K562 (cell line): ENCODE data around the gene GJA9. TPM values are rescaled to one million over a fixed set of nuclear protein-coding genes. Genes with fewer than 3 reads are reported as not detected.

ENCODE experiments used
- ATAC-seq: fragments of 200-7000 bp; cut with Tn5 transposase; 3 replicates; pipeline ENCODE4 v1.9.1; 2020; ENCODE audit warnings: moderate library complexity
- BruUV-seq: library from RNA; stranded (reverse); fragments of 400-500 nt; replicated peaks from 2 replicates; lab custom pipeline; 2021; lab: Mats Ljungman, UMichigan
- CTCF ChIA-PET: fragments of 300-600 bp; formaldehyde crosslinking; extraction: SDS; loops from one replicate; lab custom pipeline; 2021; ENCODE audit warnings: low intra/inter-chr PET ratio; lab: Yijun Ruan, JAX
- POLR2A ChIA-PET: fragments of 300-600, 350-650 bp; sonication (Branson Sonifier 250); formaldehyde crosslinking; extraction: SDS; loops from one replicate; lab custom pipeline; 2021; ENCODE audit warnings: antibody characterized with exemption, inconsistent platforms; lab: Yijun Ruan, JAX
- DNase-seq, 4 experiments: peaks; one replicate each; pipeline versions ENCODE4 v3.0.0 to v3.0.0-alpha.2; 2011 to 2018; ENCODE audit warnings: low spot score in 3 of 4, mixed read lengths in 3 of 4; ENCODE audit errors: extremely low read depth in 1 of 4
- FAIRE-seq: peaks from 2 replicates; lab custom pipeline; 2011; peaks lifted over from hg19 to GRCh38; lab: Jason Lieb, UNC
- H2AFZ ChIP-seq: 2 replicates; pipeline ENCODE4 v1.6.0; 2011; ENCODE audit warnings: low read depth, low read length, control low read depth, inconsistent platforms
- H3K27ac ChIP-seq: fragments of 200-600 bp; 3 replicates; pipeline ENCODE4 v1.8.0; 2011; ENCODE audit warnings: low read depth, mild to moderate bottlenecking, control low read depth, inconsistent platforms, low read length, moderate library complexity, mixed read lengths; ENCODE audit errors: extremely low read depth
- H3K27me3 ChIP-seq, 2 experiments: fragments of 300-600 bp in 1 of 2; 2 replicates in 1 of 2; 3 replicates in 1 of 2; pipeline versions ENCODE4 v1.6.0 to v1.8.0; 2011; ENCODE audit warnings: inconsistent platforms in 2 of 2, low read length in 2 of 2, mild to moderate bottlenecking in 1 of 2, mixed read lengths in 1 of 2, moderate library complexity in 1 of 2; ENCODE audit not compliant: control insufficient read depth in 2 of 2, insufficient read depth in 2 of 2
- H3K36me3 ChIP-seq: fragments of 300-600 bp; 3 replicates; pipeline ENCODE4 v1.8.0; 2011; ENCODE audit warnings: mild to moderate bottlenecking, low read length, inconsistent platforms; ENCODE audit not compliant: control insufficient read depth, insufficient read depth
- H3K4me1 ChIP-seq, 2 experiments: fragments of 200-600 bp in 1 of 2; replicated peaks in 1 of 2; 2 replicates in 1 of 2; 3 replicates in 1 of 2; pipeline versions ENCODE4 v1.5.1 to v1.8.0; 2011; ENCODE audit warnings: inconsistent platforms in 2 of 2, low read length in 2 of 2, mild to moderate bottlenecking in 1 of 2, mixed read lengths in 1 of 2, moderate library complexity in 1 of 2; ENCODE audit not compliant: control insufficient read depth in 2 of 2, insufficient read depth in 2 of 2
- H3K4me2 ChIP-seq: 2 replicates; pipeline ENCODE4 v1.6.1; 2011; ENCODE audit warnings: low read length, control low read depth, inconsistent platforms, mixed read lengths; ENCODE audit not compliant: insufficient read depth
- H3K4me3 ChIP-seq: fragments of 200-600 bp; sonication (generic), shearing (Covaris generic); 2 replicates; pipeline ENCODE4 v1.5.1; 2016; ENCODE audit warnings: control low read depth, inconsistent platforms
- H3K79me2 ChIP-seq: fragments of 200-600 bp; 3 replicates; pipeline ENCODE4 v1.8.0; 2011; ENCODE audit warnings: low read length, inconsistent platforms; ENCODE audit not compliant: control insufficient read depth, insufficient read depth
- H3K9ac ChIP-seq, 2 experiments: 2 replicates each; pipeline versions ENCODE4 v1.6.0 to v1.6.1; 2011; ENCODE audit warnings: low read depth in 2 of 2, low read length in 2 of 2, control low read depth in 1 of 2, inconsistent platforms in 1 of 2, mild to moderate bottlenecking in 1 of 2, mixed read lengths in 1 of 2; ENCODE audit not compliant: insufficient read depth in 1 of 2
- H3K9me1 ChIP-seq: one replicate; pipeline ENCODE4 v1.6.0; 2011; ENCODE audit warnings: inconsistent platforms, mild to moderate bottlenecking, low read length, moderate library complexity; ENCODE audit not compliant: control insufficient read depth, insufficient read depth
- H3K9me3 ChIP-seq: replicated peaks from 2 replicates; pipeline ENCODE4 v1.5.1; 2011; ENCODE audit warnings: low read depth, low read length, inconsistent platforms; ENCODE audit not compliant: control insufficient read depth, insufficient read depth
- H4K20me1 ChIP-seq: replicated peaks from 2 replicates; pipeline ENCODE4 v1.6.1; 2011; ENCODE audit warnings: low read length, inconsistent platforms, mixed read lengths; ENCODE audit not compliant: control insufficient read depth, insufficient read depth
- ARNT ChIP-seq, 2 experiments: fragments of 450-650 bp; IDR thresholded peaks; 2 replicates each; pipeline ENCODE4 v1.6.1; 2016; ENCODE audit warnings: mild to moderate bottlenecking in 1 of 2
- ATF1 ChIP-seq, 2 experiments: fragments of 450-650 bp in 1 of 2; IDR thresholded peaks; 2 replicates each; pipeline ENCODE4 v1.6.1; 2016; ENCODE audit warnings: missing compliant biosample characterization in 1 of 2, missing genetic modification characterization in 1 of 2
- ATF4 ChIP-seq: fragments of 450-650 bp; formaldehyde crosslinking; IDR thresholded peaks from 2 replicates; pipeline ENCODE4 v1.4.0; 2022; ENCODE audit warnings: mild to moderate bottlenecking, moderate library complexity
- HCFC1 ChIP-seq: IDR thresholded peaks from 2 replicates; pipeline ENCODE4 v1.6.1; 2012; ENCODE audit warnings: low read depth, low read length, improper control_type of control experiment
- MCM2 ChIP-seq: fragments of 450-650 bp; IDR thresholded peaks from 2 replicates; pipeline ENCODE4 v1.6.1; 2017; ENCODE audit warnings: low read depth, mild to moderate bottlenecking
- MLX ChIP-seq, 2 experiments: fragments of 450-650 bp in 1 of 2; sonication (generic) in 1 of 2; formaldehyde crosslinking; conservative IDR thresholded peaks; 2 replicates each; pipeline versions ENCODE4 v1.4.0 to v1.8.1; 2020 to 2022; ENCODE audit warnings: mild to moderate bottlenecking in 1 of 2, missing genetic modification reagents in 1 of 2
- NR3C1 ChIP-seq: sonication (generic); formaldehyde crosslinking; IDR thresholded peaks from 2 replicates; pipeline ENCODE4 v1.8.1; 2022; ENCODE audit warnings: missing genetic modification reagents
- RBFOX2 ChIP-seq: fragments of 200-400 bp; formaldehyde crosslinking; IDR thresholded peaks from 2 replicates; pipeline ENCODE4 v1.6.1; 2017; ENCODE audit warnings: low read depth, mild to moderate bottlenecking, low read length, moderate library complexity
- RHOXF2B ChIP-seq: fragments of 250-450 bp; sonication (Bioruptor Pico); conservative IDR thresholded peaks from 2 replicates; pipeline ENCODE4 v1.5.1; 2021
- SRSF7 ChIP-seq: fragments of 200-400 bp; formaldehyde crosslinking; optimal IDR thresholded peaks from 2 replicates; pipeline ENCODE3; 2017; ENCODE audit warnings: mild to moderate bottlenecking, low read depth, low read length
- TEAD4 ChIP-seq, 2 experiments: sonication (generic) in 1 of 2; formaldehyde crosslinking in 1 of 2; IDR thresholded peaks; 2 replicates each; pipeline versions ENCODE4 v1.6.1 to v1.8.0; 2012 to 2022; ENCODE audit warnings: borderline replicate concordance in 1 of 2, inconsistent platforms in 1 of 2, low read length in 1 of 2, mild to moderate bottlenecking in 1 of 2, missing genetic modification reagents in 1 of 2
- UBTF ChIP-seq, 2 experiments: IDR thresholded peaks; 2 replicates each; pipeline ENCODE4 v1.6.1; 2012; ENCODE audit warnings: improper control_type of control experiment in 2 of 2, low read depth in 2 of 2, low read length in 2 of 2, borderline replicate concordance in 1 of 2
- ZNF518B ChIP-seq: fragments of 250-450 bp; sonication (Bioruptor Pico); IDR thresholded peaks from 2 replicates; pipeline ENCODE4 v1.5.0; 2021; ENCODE audit warnings: mild to moderate bottlenecking, moderate library complexity
- ZNF778 ChIP-seq: fragments of 450-650 bp; formaldehyde crosslinking; IDR thresholded peaks from 2 replicates; pipeline ENCODE4 v1.4.0; 2020; ENCODE audit warnings: mild to moderate bottlenecking, moderate library complexity
- ZNF785 ChIP-seq: fragments of 250-450 bp; sonication (Bioruptor Pico); IDR thresholded peaks from 2 replicates; pipeline ENCODE4 v1.4.0; 2020; ENCODE audit warnings: mild to moderate bottlenecking
- ZSCAN32 ChIP-seq: fragments of 450-650 bp; formaldehyde crosslinking; IDR thresholded peaks from 2 replicates; pipeline ENCODE4 v1.4.0; 2020; ENCODE audit warnings: mild to moderate bottlenecking, moderate library complexity
- WGBS: fragments of 100-300 bp; shearing (Covaris generic); methylation state at CpG from one replicate; pipeline ENCODE4 v1.1.6; 2016; ENCODE audit warnings: low coverage, mixed read lengths; ENCODE audit not compliant: insufficient coverage; ENCODE audit errors: missing lambda C conversion rate; 5-methylcytosine and 5-hydroxymethylcytosine counted together
- in situ Hi-C: fragments of 300-500 bp; cut with MboI; formaldehyde crosslinking; loops from 4 replicates; pipeline ENCODE4 v1.15.0; 2018; ENCODE audit warnings: inconsistent platforms, mixed read lengths
- intact Hi-C: fragments of 100-400 bp; cut with micrococcal nuclease; formaldehyde crosslinking; loops from 2 replicates; pipeline ENCODE4 v1.14.2; 2022
- polyA plus RNA-seq, 8 experiments: library from polyadenylated mRNA; depleted of rRNA in 4 of 8; stranded (reverse) in 5 of 8; unstranded in 3 of 8; fragments of >200 nt; fragmentation: Nextera tagmentation in 2 of 8; fragmentation: Illumina TruSeq in 1 of 8; extraction: Ambion mirVana in 2 of 8; extraction: Trizol in 1 of 8; gene quantifications; 2 replicates each; pipeline versions ENCODE4 v1.2.1 to v1.2.3, GENCODE V29; 2011 to 2014; ENCODE audit warnings: inconsistent platforms in 1 of 8, missing spikeins in 1 of 8
- total RNA-seq, 7 experiments: library from RNA; depleted of rRNA in 6 of 7; stranded (reverse); fragments of >200 nt in 6 of 7; fragmentation: Illumina TruSeq in 2 of 7; extraction: Trizol in 2 of 7; gene quantifications; 2 replicates each; pipeline versions ENCODE4 v1.2.1 to v1.2.3, GENCODE V29; 2011 to 2021; ENCODE audit warnings: low replicate concordance in 1 of 7

The GJA9 gene
- total and polyA plus RNA-seq, 9 of the 15 experiments (the other 6 are each of a cell fraction or from before 2014, with no cell fraction given), result not detected

- H3K27ac ChIP-seq, result no peak overlapping the region
- 0 out of 2 replicates have a peak, but pooled peaks cover 5% of the 10 kb centered on the region for H4K20me1 ChIP-seq
- in situ Hi-C loops, result no loop called here
- H3K9me3 ChIP-seq, result no peaks in the 10 kb centered on the region
- no peak overlapping the region for H3K4me3 ChIP-seq
- intact Hi-C loops, result no loop called here
- H2AFZ ChIP-seq, result no peak overlapping the region
- ChIA-PET POLR2A (no interaction called here), CTCF (no interaction called here)
- peaks cover 0 to 5% of the 10 kb centered on the region in 2 experiments; a peak in 2 of 5 replicates for H3K4me1 ChIP-seq
- no peak overlapping the region for H3K9ac ChIP-seq
- no TSS peak for BruUV-seq
- H3K4me2 ChIP-seq, result no peak overlapping the region
- H3K79me2 ChIP-seq, result peaks cover 14% of the 10 kb centered on the region
- no peaks in the 10 kb centered on the region for H3K27me3 ChIP-seq
- ATAC-seq (no peak), DNase-seq (no peak), FAIRE-seq (no peak)
- WGBS, result 91% methylated on average over 8 of the region's 8 CpGs
- H3K9me1 ChIP-seq, result no peaks in the 10 kb centered on the region
- H3K36me3 ChIP-seq, result peaks cover 55% of the 10 kb centered on the region
- TF ChIP-seq ATF4 (no peak), RBFOX2 (no peak), ATF1 (CRISPR knock-in tag; IDR thresholded peaks at IDR 0.05) (no peak), ATF1 (tag; IDR thresholded peaks at IDR 0.05) (no peak), RHOXF2B (CRISPR knock-in tag) (no peak), HCFC1 (no peak), NR3C1 (CRISPR knock-in tag) (no peak), TEAD4 (IDR thresholded peaks at IDR 0.05; ENCODE audit: low read length) (no peak), TEAD4 (CRISPR knock-in tag; IDR thresholded peaks at IDR 0.05; ENCODE audit: borderline replicate concordance) (no peak), UBTF (IDR thresholded peaks at IDR 0.05; ENCODE audit: borderline replicate concordance in 1 of 2, low read depth in 2 of 2, low read length in 2 of 2) (no peak), ZSCAN32 (CRISPR knock-in tag) (no peak), SRSF7 (no peak), MLX (CRISPR knock-in tag; conservative IDR thresholded peaks at IDR 0.05) (no peak), ARNT (IDR thresholded peaks at IDR 0.05) (no peak), ZNF778 (no peak), ZNF785 (CRISPR knock-in tag) (no peak), ZNF518B (CRISPR knock-in tag) (no peak), MCM2 (no peak)
Observed at GRCh38 chr1:38867208-38867607, 14.2 kb downstream of the GJA9 start.
